ENCODE data around the gene ESF1. TPM values are rescaled to one million over a fixed set of nuclear protein-coding genes. Genes with fewer than 3 reads are reported as not detected.

The ESF1 gene
- total RNA-seq, 1 donor from 2014 or later = 17.3 TPM

DNA sequence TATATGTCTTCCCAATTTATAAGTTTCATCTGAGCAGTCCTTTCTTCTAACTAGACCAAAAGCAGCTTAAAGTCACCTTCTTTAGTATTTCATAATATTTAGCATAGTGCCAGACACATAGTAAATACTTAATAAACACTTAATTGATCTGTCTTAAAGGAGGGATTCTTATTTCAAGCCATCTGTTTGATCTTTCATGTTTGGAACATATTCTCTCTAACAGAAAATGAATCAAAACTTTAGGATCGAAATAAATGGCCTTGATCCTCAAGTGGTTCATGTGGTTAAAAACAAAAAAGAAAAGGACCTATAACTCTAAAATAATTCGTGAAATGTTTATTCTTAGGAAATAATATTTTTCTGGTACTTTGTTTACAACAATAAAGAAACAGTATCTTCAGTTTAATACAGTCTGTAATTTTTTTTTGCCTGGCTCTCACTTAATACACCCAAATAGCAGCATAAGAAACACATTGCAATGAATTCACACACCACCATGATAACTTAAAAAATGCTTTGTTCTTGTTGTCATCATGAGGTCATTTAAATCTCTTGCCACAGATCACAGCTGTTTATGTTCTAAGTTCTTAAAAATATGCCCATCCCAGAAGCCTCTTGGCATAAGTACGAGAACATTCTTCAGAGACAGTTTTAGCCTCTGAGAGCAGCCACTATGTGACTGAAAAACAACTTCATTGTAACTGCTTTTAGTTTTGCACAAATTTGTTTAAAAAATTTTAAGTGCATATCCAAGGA is 48.1 kb downstream of the ESF1 start:
- DNase-seq = no peak

DNA sequence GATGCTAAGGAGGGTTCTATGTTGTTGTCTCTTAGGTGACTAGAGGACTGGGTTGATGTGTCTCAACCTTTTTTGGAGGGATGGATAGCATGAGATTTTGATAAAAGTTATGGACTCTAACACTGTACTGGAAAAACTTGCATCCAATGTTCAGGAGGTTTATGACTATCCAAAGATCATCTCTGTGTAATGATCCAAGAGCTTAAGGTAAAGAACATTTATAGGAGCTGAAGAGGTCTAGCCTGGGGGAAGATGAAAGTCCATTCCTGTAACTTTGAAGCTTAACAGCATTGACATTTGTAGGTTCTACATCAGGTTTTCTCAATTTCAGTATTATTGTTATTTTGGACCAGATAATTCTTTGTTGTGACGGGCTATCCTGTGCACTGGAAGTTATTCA is 48.9 kb downstream of the ESF1 start:
- no peak for DNase-seq

DNA sequence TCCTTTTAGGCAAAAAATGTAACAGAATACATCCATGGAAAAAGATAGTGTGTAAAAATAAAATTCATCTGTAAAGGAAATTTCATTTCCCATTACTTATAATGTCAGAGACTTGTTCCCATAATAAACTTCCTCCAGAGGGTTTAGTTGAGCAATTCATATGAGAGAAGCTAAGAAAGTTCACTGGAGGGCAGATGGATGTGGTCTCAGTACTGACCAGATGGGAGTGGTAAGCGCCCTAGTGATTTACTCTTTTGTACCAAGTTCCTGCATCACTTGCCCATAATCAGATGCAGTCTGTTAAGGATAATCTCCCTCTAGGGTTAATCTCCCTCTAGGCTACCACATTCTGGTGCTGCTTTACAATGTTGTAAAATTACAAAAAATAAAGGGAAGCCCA is 61.7 kb downstream of the ESF1 start:
- DNase-seq = no peak

DNA sequence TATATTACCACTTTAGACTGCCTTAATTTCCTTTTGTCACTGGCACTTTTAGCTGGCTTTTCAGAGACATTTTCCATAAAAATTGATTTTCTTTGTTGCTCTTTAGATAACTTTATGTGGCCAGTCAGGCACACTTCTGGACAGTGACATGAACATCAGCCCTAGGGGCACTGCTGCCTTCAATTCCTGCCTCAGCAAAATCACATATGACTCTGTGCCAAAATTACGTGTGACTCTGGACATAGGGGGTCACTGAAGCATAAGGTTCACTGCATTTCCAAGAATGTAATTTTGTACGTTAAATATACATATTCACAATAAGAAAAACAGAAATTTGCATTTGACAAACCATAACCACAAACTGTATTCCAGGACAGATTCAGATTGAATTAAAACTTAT is 66.5 kb downstream of the ESF1 start:
- no peak for DNase-seq

DNA sequence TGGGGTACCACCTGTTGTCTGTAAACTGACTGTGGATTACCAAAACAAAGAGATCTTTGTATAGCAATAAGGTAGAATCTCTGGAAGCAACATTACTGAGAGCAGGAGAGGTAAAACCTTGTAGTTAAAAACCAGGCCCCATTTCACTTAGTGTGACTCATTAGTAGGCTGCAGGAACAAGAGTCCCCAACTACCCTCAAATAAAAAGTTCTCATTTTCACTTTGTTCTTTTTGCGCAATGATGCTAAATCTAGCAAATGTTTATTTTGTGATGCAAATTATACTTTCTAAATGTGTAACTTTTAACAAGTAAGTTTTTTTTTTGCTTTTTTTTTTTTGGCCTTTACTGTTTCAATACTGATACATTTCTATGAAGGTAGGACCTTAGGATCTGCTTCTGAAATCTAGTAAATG is 67.1 kb downstream of the ESF1 start:
- no peak for DNase-seq

DNA sequence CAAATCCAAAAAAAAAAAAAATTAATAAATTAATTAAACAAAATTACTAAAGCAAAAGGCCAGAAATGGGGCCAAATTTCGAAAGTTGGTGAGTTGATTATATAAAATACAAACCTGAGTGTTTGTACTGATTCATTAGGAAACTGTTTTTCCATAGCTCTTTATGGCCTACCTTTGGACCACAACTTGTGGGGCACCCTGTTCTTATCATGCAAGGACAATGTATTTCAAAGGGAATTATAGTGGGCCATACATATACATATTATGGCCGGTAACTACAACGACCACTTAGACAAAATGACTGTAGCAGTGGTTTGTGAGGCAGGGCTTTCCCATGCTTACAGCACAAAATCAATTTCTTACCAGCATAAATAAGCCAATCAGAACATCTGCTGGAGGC is 69.5 kb downstream of the ESF1 start:
- no peak for DNase-seq

DNA sequence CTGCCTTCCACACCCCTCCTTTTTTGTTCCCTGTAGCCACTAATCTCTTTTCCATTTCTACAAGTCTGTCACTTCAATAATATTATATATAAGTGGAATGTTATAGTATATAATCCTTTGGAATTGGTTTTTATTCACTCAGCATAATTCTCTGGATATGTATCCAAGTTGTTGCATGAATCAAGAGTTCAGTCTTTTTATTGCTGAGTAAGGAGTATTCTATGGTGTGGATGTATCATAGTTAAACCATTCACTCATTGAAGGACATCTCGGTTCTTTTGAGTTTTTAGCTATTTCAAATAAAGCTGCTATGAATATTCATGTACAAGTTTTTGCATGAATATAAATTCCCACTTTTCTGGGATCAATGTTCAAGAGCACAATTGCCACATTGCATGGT is 76.5 kb downstream of the ESF1 start:
- no peak for DNase-seq

DNA sequence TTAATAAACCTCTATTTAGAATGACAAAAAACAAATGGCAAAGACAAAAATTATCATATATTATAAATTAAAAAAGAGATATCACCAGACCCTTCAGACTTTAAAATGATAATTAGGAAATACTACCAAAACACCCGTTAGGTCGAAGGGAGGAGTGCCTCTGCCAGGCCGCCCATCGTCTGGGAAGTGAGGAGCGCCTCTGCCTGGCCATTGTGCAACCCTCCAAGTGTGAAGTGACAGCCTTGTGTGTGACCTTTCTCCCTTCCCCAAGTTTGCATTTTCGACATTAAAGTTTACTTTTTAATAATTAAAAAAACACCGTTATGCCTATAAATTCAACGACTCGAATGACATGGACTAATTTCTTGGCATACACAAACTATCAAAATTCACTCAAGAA is 81.5 kb downstream of the ESF1 start:
- no peak for DNase-seq

DNA sequence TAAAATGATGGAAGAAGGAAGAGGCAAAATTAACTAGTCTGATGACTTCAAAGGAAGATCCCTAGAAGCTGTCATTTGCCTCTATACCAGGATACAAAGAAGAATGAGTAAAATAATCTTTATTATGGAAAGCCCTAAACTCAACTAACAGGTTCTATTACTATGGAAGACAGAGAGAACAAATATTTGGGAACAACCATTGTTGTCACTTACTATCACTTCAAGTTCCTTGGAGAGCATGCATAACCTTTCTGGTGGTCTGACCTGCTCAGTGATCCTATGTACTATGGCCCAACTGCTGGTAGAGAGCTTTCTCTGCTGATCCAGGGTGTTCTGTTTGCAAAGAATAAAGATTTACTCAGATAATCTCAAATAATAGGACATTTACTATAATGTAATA is 83.2 kb downstream of the ESF1 start:
- DNase-seq = no peak

DNA sequence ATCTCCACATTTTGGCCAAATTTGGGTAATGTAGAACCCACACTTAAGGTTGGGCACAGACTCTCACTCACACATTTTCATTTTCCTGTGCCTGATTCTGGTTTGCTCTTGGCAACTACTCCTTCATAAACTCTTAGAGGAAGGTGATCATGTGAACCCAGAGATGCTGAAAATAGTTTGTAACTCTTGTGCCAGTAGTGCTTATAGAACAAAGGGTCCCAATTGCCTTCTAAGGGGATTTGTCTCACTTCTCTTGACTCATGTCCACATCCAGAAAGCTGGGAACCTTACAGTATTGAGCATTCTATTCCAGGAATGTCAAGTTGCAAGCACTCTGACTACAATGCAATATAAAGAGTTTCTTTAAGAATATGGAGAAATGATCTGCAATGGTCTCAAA is 84.0 kb downstream of the ESF1 start:
- DNase-seq = no peak

DNA sequence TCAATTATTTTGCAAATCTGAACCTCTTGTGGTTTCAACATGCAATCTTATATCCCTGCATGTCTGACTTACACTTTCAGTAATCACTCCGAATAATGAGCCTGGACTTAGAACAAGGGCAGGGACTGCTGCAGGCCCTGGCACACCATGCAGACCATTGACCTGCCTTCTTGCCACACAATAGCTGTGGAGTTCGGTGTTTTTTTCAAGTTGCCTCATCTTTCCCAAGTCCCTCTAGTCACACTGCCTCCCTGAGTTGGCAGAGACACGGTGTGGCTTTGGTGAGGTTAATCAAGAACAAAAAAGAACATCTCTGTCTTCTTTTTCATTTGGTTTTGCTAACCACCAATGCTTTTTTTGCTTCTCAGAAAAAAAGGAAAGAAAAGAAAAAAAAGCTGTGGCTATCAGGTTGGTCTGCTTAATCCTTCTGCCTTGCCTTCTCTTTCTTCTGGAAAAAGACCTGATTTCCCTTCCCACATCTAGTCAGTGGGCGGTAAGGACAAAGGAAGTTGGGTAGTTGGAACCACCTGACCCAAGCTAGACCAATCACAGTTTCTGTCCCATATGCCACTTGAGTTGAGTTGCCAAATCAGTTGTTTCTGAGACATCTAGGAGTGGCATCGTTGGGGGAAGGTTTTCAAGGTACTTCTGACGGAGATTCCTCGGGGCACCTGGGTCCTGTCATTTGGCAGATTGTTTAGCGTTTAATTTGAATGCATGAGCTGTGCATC is 90.1 kb downstream of the ESF1 start:
- DNase-seq = no peak

DNA sequence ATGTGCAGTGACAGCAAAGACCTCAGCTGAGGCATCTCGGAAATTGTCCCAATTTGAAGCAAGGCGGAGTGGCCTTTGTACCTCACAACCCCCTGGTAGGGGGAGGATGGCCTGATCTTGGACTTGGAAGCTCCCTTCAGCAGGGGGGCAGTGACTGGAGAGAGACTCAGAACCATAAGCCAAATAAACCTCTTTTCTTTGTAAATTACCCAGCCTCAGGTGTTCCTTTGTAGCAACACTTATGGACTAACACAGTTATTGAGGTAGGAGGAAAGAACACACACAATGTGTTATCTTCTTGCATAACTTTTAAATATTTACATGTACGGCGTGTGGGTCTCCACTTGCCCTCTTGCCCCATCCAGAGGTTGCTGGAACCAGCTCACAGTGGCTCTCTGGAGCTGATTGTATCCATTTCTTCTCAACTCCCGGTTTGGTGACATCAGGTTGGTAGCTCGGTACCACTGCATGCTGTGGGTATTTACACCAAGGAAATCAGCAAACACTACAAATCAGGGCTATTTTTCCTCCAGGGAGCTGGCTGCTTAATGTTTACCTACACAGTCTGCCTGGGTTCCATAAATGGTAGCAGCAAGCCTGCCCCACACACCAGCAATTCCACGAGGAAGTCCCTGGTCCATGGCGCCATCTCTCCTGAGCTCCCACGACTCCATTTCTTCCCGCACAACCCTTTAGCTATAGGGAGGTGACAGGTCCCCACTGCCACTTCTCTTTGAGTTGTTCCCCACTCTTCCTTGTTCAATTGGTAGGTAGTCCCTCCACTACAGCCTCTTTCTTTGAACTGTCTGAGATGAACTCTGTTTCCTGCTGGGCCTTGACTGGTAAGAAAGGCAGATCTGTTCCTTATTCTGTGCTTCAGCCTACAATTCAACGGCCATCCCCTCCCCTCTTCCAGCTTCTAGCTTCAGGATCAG is 91.7 kb downstream of the ESF1 start:
- DNase-seq = no peak

DNA sequence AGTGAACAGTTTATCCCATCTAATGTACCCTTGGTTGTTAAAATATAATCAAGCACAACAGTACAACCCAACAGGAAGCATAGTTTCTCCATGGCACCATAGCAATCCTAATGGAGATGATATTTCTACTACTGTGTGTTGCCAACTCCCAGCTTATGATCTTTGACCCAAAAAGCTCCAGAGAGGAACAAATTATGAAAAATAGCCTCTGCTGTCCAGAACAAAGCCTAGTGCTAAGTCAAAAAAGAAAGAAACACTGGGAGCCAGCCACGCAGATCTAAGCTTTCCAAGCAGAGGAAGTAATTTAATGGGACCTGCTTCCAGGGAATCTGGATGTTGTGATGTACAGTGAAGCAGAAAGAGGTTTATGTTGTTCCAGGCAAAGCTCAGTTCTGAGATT is 93.8 kb downstream of the ESF1 start:
- DNase-seq = no peak

DNA sequence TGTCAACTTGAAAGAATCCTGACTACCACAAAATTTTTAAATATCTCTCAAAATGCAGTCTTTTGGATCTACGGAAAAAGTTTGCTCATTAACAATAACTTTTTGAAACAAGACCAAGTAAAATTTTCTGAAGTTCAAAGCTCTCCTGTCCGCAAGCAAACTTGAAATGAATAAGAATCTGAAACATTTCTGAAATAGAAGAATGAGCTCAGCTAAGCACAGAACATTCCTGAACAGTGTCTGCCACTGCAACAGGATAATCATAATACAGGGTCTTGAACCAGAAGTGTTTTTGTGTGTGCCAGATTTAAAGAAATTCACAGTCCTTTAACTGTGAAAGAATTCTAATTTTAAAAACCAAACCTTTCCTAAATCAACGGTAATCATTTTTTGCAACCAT is 96.9 kb downstream of the ESF1 start:
- DNase-seq = no peak

DNA sequence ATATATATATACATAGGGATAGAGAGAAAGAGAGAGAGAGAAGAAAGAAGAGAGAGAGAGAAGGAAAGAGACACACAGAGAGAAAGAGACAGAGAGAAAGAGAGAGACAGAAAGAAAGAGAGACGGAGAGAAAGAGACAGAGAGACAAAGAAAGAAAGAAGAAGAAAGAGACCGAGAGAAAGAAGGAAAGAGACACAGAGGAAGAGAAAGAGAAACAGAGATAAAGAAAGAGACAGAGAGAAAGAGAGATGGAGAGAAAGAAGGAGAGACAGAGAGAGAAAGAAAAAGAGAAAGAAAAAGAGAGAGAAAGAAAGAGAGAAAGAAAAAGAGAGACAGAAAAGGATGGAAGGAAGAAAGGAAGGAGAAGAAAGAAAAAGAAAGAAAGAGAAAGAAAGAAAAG is 99.1 kb downstream of the ESF1 start:
- no peak for DNase-seq

DNA sequence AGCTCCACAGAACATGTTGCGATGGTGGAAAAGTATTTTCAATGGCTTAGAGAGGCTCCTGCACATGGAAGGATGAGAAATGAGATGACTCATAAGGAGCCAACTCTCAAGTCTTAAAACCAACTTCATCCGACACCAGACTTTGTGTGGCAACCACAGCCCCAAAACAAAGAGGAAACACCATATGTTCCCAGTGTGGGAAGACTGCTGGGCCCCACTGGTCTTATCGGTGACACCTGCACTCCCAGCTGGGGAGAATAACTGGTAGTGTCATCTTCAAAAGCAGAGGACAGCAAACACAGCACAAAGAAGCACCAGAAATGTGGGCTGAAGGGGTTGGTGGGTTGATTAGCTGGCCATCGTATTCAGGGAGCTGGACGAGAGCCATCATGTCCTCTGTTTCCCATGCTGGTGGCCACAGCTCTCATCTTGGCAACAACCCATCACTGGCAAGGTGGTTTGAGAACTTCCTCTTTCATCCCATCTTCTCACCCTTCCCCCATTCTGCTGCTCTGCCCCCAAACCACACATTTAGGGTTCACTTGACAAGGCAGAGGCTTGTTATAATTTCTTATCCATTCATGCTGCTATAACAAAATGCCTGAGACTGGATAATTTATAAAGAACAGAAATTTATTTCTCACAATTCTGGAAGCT is 100.0 kb downstream of the ESF1 start:
- DNase-seq = no peak

DNA sequence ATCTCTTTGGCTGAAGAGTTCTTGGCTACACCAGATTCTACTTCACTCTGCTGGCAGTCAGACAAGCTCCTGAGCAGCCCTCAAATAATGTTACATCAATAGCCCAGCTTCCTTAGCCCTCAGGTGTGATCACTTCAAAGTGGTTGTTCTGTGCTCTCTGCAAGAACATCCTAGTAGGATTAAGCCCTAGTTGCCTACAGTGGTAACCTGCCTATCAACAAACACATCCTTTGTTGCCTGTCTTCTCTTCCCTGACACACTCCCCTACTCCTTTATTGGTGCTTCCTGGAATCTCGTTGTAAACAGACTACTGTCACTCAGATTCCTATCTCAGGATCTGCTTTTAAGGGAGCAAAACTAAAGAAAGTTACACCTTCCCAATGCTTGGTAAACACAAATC is 100.9 kb downstream of the ESF1 start:
- no peak for DNase-seq

DNA sequence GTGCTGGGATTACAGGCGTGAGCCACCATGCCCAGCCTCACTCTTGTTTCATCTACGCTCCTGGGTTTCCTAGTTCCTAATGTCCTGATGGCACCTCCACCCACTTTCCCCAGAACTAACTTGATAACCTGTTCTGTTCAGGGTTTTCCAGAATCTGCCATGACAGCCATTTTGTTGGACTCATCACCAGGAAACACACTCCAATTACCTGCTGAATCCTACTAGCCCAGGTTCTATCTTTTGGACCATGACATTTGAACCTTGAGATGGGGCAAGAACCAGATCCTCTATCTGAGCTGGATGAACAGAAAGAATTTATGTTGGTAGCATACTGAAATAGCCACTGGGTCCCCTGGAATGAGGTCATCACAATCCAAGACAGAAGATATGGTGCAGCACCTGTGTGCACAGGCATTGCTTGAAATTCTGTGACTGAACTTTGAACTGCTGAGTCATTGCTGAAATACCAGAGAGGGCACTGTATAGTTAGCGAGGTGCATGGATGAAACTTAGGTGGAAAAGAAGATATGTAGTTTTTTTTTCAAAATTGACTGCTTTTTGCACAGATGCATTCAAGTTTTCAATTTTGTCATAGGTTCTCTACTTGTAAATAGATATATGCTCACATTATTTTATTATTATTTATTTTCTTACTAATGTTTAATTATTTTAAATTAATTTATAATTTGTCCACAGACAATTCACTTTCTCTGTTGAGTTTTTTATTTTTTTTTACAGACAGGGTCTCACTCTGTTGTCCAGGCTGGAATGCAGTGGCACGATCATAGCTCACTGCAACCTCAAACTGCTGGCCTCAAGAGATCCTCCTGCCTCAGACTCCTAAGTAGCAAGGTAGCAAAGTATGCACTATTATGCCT is 103.2 kb downstream of the ESF1 start:
- DNase-seq = no peak

DNA sequence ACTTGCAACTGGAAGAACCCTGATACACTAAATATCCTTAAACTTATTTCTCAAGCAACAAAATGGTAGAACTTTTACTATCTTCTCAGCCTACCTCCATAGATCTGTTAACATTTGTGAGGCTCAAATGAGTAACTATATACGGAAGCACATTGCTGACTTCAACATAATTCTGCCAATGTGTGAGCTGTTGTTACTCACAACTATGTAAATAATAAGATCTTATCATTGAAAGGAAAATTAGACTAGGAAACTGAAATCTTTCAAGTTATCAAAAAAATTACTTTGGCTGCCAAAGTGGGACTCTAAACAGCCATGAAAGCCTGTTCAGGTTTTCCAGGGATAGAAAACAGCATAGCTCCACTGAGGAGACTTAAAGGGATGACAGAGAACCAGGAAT is 105.8 kb downstream of the ESF1 start:
- no peak for DNase-seq

DNA sequence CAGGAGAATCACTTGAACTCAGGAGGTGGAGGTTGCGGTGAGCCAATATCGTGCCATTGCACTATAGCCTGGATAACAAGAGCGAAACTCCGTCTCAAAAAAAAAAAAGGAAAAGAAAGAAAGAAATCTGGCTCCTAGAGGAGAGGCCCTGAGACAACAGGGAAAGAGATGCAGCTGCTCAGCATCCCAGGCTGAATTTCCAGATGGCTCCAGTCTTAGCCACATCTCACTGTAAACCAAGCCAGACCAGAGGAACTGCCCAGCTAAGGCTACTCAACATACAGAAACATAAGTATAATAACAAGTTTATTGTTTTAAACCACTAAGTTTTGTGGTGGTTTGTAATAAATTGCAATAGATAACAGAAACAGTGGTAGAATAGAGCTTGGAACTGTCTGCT is 107.5 kb downstream of the ESF1 start:
- no peak for DNase-seq

DNA sequence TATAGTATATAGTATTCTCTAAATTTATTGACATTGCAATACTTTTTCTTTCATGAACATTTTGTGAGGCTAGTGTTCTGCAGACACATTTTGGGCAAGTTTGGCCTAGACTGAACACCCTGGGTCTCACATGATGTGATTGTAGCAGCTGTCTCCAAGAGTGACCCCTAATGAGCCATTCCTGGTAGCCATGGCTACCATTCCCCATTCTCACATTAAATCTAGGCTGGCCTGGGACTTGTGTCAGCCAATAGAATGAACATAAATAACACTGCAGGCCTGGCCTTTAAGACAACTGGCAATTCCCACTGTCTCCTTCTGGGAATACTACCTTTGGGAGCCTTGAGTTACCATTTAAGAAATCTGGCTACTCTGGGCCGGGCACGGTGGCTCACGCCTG is 108.0 kb downstream of the ESF1 start:
- DNase-seq = no peak

DNA sequence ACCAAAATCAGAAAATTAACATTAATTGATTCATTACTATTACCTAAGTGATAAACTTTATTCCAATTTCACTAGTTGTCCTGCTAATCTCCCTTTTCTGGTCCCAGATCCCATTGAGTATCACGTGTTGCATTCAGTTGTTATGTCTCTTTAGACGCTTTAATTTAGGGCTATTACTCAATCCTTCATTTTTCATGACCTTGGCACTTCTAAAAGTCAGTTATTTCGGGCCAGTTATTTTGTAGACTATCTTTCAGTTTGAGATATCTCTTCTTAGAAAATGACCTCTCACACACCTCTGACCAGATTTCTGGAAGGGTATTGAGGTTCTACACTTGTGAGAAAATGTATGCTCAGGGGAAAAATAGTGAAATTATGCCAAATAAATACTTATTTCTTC is 112.0 kb downstream of the ESF1 start:
- no peak for DNase-seq
